ENCODE data around the gene ACSL6.

- TF ChIP-seq CTCF (IDR thresholded peaks at IDR 0.05) (no peak), NR1H2 (CRISPR knock-in tag; IDR thresholded peaks at IDR 0.05) (no peak), MAX (CRISPR knock-in tag; IDR thresholded peaks at IDR 0.05) (no peak), E2F5 (CRISPR knock-in tag; IDR thresholded peaks at IDR 0.05) (no peak), E2F4 (CRISPR knock-in tag; IDR thresholded peaks at IDR 0.05; ENCODE audit: borderline replicate concordance, low read depth) (no peak), SOX15 (CRISPR knock-in tag; IDR thresholded peaks at IDR 0.05) (no peak), CREM (CRISPR knock-in tag; IDR thresholded peaks at IDR 0.05) (no peak)
These were observed 15.6 kb upstream of the ACSL6 start for GRCh38 chr5:132027027-132027426.
